Activated CD8-positive, alpha-beta memory T cell treated with anti-CD3 and anti-CD28 coated beads for 1 hour (primary cell): ENCODE data around the gene SLC35E1.
A peak's percentile ranks its signal among the peaks of the same experiment; 100 is the strongest.

Source experiments
- DNase-seq, 2 donors: peaks; one replicate each; pipeline ENCODE4 v3.0.0-alpha.2; 2020; ENCODE audit warnings: low read depth in 1 of 2; ENCODE audit errors: extremely low read depth in 1 of 2

Gene SLC35E1

DNA sequence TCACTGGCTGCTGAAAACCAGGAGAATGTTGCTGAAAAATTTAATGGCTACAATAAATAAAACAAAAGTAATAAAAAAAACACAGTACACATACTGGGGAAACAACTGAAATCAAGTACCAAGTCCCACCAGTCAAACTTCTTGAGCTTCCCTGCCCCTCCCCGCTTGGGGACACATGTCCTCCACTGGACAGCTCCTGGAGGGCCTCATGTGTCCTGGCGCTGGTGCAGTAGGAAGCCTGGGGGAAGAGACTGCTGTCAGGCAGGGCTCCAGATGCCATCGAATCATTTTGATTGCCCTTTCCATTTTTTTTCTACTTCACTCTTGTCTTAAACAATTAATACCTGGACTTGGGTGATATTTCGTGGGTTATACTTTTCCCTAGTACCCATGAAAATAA lies 26.6 kb upstream of the SLC35E1 start:
- no peak for DNase-seq

DNA sequence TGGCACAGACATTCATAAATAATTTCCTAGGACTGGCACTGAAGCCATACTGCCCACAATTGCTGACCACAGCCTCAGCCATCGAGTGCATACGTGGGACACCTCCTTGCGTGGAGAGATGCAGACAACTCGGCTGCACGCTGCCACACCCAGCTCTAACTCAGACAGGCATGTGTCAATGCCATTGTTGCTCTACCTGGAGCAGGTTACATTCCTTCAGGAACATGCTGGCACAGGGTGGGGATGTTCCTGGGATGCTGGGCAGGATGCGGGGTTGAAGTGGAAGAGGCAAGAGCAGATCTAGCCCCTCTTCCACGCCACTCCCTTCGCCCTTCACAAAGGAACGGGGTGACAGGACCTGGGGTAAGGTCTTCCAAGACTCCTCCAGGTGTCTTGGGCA lies 24.2 kb upstream of the SLC35E1 start:
- no peak for DNase-seq

DNA sequence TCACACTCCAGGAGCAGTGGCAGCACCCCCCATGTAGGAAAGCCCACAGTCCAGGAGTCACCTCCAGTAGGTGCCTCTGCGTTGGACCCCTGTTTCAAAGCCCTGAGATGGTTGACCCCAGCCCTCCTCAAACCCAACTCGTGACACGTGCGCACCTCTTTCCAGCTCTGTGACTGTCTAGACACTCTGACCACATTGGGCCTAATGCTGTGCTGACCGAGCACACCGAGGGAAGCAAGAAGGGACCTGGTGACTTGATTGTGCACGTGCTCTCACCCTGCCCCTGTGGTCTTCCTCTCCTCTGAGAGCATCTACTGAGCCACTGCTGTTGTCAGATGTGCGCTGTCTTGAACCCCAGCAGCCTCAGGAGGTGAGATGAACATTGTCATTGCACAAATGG lies 22.9 kb upstream of the SLC35E1 start:
- no peak for DNase-seq

DNA sequence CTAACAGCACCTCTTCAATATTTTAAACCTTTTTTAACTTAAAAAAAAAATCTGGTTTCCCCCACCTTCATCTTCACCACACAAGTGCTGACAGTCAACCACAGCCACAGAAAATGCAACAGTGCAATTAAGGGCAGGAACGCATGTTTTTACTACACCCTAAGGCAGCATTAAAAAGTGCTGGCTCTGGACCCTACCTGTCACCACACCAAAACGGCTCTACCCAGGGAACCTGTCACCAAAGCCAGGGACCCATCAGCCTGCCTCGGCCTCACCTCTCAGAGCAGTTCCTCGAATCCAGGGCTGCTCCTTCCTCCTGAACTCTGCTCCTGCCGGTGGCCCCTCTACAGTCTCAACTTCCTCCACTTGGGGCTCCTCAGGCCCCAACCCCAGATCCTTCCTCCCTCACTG lies 22.5 kb upstream of the SLC35E1 start:
- no peak for DNase-seq

DNA sequence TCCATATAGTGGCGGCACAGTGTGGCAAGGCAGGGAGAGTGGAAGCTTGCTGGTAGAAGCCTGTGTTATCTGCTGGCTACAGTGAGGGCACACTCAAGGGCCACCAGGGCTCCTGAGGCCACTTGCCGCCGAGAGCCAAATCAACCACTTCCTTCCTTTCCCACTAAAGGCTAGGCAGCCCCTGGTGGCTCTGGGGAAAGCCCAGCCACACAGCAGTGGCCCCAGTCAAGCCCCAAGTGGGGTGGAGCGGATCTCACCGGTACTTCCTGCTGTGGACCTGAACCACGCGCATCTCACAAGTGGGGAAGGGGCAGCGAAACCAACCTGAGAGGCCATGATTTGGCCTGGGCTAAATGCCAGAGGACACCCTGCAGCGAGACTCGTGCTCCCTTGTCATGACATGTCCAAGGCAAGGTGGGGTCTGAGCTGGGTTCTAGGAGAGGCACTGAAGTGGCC lies 21.9 kb upstream of the SLC35E1 start:
- DNase-seq: no peak

DNA sequence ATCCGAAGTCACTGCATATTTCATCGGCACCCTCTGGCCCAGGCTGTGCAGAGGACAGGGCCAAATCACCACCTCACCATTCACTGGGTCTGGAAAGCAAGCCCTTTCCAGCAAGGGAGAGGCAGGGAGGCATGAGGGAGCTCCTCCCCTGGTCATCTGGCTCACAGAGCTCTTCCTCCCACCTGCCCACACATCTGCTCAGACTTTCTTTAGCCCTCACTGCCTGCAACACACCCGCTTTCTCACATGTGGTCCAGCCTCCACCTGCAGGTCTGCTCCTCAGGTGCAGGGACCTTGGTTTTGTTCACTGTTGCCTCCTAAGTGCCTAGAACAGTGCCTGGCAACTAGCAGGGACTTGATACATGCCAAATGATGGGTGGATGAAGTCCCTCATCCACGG lies 21.0 kb upstream of the SLC35E1 start:
- DNase-seq: no peak

DNA sequence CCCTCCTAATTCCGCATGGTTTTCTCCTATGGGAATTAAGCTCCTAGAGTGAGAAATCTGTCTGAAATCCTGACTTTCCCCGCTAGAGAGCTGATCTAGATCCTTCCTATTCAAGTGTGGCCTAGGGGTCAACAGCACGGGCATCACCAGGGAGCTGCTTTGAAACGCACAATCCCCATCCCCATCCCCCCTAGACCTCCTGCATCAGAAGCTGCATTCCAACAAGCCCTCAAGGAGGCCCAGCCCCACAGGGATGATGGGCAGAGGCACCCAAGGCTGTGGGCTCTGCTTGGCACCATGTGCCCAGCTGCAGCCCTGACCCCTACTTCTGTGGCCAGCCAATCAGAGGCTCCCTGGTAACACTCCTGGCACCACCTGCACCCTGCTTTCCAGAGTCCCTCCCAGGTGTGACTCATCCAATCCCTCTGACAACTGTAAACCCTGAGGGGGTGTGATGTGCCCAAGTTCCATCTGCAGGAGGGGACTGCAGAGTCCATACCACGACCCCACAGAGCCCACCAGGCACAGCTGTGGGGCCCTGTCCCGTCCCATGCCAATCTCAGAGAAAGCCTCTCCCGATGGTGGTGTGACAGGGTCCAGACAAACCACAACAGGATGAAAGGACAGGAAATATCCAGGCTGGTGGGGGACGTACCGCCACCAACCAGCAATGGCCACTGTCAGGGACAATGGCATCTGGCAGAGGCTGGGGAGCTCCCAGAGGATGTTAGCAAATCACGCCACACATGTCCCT lies 19.8 kb upstream of the SLC35E1 start:
- no peak for DNase-seq

DNA sequence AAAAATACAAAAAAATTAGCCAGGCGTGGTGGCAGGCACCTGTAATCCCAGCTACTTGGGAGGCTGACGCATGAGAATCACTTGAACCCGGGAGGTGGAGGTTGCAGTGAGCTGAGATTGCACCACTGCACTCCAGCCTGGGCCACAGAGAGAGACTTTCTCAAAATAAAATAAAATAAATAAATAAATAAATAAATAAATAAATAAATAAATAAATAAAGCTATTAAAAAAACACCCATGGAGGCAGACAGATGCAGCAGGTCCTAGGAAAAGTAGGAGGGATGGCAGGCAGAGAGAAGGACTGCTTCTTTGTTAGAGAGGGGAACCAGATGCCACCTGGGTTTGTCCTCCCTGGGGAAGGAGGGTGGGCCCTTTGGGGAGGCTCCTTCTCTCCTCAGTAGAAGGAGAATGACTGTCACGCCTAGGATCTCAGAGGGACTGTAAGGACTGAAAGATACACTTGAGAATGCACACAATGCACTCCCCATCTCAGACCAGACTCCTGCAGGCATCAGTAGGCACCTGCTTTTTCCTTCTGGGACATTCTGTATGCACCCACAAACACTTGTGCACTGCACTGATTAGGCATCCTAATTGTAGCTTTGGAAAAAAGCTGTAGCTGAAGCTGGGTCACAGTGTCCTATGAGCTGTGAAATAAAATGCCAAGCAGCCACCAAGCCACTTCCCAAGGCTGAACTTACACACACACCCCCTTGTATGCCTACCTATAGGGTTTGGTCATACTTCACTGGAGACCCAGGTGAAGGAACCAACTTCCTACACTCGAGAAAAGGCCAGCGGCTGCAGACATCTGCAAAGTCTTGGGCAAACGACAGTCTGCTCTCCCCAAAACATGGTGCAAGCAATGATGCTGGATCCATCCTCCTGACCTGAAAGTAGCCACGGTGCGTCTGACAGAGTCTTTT lies 18.9 kb upstream of the SLC35E1 start:
- DNase-seq: no peak

DNA sequence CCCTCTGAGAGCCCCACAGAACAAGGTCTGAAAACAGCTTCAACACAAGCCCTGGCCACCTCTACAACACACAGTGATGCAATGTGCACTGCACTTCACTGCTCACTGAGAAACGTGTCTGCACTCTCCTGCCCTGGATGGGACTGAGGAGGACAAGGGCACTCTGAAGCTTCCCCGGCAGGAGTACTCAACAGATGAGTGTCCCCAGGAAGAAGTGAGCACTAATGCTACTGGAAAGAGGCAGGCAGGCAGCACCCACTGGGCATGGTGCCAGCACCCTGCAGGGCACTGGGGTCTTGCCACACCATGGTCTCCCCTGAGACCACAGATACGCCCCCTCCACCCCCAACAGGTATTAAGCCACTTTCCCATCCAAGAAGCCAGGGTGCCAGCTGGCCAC lies 17.7 kb upstream of the SLC35E1 start:
- no peak for DNase-seq

DNA sequence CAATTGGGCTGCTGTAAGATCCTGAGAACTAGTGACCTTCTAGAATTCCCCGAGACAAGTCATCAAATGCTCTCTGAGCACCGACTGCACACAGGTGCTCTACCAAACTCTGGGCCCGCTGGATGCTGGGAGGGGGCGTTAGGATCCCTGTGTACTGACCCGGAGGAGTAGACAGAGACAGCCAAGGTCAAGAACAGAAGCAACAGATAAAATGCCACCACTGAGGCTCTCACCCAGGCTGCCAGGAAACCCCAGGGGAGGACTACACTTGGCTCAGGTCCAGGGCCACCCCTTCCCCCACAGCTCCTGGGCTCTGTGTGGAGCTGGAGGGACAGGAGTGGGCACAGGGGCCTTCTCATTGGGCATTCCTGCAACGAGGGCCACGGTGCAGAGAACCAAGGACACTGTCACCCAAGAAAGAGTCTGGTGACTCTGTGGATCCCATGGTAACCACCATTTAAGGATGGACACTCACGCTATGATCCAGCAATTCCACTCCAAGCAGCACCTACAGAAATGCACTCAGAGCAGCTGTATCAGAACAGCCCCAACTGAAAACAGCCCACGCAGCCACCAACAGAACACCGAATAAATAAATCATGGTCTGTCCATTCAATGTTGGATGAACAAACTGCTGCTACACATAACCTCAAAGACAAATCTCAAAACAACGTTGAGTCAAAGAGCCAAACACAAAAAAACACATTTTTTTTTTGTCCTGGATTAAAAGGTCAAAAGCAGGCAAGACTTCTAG lies 16.8 kb upstream of the SLC35E1 start:
- no peak for DNase-seq

DNA sequence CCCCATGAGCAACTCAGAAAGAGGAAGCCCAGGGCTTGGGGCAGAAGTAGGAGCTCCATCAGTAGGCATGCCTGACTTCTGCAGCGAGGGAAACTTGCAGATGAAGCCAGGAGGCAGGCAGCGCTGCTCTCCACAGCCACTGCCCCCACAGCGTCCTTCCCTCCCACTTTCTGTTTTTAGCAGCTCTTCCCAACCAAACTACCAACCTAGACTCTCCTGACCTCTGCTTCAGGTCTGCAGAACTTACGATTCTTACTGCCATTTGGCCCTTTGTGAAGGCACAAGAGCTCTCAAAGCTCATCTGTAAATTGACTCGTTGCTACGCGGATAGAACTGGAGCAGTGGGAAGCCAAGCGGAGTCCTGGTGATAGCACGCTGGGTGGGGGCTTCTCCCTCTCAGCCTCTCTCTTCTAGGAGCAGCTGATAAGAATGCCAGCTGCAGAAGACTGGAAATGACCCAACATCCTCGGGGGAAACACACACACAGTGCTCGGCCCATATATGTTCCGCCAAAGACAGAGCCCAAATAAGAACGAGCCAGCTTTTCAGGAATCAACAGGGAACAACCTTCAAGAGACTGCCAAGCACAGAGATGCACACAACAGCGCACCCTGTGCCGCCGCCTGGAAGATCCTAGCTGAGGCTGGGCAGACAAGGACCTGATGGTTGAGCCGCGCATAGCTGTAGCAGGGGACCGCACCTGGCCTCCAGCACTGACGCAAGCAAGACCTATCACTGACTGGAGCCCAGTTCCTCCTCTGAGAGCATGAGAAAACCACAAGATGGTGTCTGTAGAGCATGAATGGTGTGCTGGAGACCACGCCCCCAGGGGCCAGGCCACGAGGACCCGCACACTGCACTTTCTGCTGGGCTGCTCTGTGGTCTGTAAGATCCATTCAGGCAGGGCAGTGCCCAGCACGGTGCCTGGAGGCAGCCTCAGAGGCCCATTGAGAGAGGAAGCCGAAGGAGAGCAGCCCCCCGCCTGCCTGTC lies 15.9 kb upstream of the SLC35E1 start:
- DNase-seq: peak in 1 of 2 donors; percentile 25

DNA sequence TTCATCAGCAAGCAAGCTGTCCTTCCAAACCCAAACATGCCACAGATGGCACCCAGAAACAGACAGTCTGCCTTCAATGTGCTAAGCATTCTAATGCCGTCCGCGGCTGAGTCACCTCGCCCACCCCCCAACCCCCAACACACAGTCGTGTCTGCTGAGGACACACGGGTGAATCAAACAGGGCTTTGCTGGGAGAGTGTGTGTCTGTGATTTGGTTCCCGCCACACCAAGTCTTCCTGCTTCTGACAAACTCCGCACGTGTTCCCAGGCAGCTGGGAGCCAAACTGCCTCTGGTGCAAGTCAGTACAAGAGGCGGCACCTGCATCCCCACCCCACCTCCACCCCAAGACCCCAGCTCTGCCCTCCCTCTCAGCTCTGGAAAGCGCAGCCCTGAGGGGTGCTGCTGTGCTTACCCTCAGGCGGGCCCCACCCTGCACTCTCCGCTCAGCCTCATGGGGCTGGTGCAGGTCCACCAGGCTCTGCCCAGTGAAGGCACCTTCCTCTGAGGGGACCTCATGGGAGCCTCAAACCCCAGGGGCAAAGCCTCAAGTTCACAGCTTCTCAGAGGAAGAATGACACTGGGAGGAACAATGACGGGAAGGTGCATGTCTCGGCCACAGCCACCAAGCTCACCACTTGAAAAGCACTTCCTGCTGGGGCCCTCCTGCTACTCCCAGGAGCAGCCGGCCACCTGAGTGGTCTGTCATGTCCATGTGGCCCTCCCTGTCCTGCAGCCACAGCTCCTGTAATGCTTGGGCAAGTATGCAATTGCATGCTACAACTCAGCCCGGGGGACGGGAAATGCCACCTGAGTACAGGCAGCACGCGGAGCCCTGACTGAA lies 15.0 kb upstream of the SLC35E1 start:
- peak; percentile 38 to 50 for DNase-seq

DNA sequence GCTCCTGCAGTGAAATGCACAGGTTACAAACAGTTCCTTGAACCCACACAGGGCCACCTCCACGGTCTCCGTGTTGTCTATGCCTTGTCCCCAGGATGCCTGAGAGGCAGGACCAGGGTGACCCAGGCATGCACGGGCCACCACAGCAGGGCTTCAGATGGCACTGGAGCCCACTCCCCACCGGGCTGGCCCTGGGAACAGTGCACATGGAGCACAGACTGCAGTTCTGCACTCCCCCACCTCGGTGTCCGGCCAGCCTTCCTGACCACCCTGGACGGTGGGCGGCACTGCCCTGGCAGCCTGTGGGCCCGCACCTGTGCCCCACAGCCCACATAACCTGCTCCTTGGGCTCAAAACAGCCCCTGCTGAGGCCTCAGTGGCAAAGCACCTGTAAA lies 14.3 kb upstream of the SLC35E1 start:
- DNase-seq: no peak

DNA sequence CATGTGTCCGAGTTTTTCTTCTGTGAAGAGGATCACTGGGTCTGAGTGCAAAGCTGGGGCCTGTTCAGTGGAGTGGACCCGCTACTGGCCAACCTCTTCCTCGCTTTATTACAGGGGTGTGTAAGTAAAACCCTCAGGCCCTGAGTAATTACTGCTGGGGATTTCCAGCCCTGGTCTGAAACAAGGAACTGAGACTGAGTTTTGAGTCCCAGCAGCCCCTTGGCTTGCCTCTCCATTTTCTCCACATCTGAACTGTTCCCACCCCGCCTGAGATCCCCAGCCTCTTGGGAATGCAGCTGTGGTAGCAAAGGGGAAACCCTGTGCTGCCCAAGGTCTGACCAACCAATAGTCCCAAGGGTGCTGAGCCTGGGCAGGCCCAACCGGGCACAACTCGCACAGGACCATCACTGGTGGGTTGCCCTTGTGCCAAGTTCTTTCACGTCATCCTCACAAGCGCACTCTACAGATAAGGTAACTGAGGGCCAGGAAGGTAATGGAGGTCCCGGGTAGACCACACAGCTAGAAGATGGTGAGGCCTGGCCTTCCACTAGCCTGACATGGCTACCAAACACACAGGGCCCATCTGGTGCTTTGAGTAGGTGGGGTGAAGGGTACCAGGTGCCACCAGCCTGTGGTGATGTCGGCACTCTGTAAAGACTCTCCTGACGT lies 13.7 kb upstream of the SLC35E1 start:
- no peak for DNase-seq

DNA sequence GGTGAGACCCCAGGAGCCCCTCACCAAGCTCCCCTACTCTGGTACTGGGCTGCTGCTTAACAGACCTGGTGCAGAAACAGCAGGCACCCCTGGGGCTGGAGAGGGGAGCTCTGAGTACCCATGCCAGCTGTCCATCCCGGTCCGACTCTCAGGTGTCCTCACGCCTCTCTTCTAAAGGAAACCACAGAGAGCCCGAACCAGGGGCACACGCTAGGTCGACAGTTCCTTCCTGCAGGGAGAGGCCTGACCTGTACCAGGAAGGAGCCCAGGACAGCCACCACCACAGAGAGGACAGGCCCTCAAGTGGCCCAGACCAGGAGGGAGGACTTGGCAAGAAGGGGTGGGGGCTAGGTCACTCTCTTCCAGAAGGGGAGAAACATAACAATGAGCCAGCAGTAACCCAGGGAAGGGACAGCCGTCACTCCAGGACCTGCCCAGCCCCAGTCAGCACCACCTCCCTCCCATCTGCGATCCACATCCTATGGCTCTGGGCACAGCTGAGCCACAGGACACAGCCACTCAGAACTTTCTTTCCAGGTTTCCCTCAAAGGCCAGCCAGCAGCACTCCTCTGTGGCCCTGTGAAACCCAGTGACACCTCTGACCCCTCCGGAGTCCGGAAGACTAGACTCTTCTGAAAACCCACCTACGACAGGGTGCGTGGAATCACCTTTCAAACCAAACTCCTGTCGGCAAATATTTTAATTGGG lies 13.0 kb upstream of the SLC35E1 start:
- no peak for DNase-seq

DNA sequence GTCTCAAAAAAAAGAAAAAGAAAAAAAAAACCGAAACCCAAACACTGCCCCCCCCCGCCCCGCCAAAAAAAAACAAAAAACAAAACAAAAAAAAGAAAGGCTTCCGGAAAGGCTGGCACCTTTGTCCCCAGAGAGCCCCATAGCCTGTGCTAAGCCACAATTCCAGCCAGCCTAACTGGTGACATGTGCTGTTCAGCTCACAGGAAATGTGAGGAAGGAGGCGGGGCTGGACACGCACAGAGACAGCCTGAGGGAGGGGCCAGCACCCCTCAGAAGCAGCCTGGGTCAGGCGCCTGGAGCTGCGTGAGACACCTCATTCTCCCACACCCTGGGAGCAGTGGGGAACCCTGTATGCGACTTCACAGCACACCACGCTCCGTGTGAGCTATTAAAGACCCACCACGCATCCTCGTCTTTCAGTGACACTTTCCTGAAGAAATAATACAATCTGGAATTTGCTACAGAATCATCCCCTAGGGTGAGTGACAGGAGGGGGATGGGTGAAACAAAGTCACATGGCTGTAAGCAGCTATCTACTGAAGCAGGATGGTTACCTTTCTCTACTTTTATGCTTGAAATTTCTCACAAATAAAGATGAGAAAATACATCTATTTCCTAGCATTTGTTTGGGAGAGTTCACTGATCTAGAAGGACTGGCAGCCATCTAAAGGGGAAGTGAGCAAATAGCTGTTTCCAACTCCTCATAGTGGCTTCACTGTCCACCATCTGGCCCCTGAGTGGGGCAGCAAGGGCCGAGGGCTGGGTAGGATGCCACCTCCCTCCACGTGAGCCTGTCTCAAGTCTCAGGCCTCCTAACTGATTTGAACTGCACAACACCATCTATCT lies 12.3 kb upstream of the SLC35E1 start:
- DNase-seq: peak; percentile 71 to 87
